Upper lobe of right lung (tissue), 1 donor: ENCODE measurements around the gene MRPS27. TPM values are rescaled to one million over a fixed set of nuclear protein-coding genes. Genes with fewer than 3 reads are reported as not detected.

Experiments used
- ATAC-seq: fragments of 200-7000 bp; cut with Tn5 transposase; one replicate; pipeline ENCODE4 v1.9.1; 2020; ENCODE audit warnings: mild to moderate bottlenecking, moderate library complexity
- DNase-seq: peaks from one replicate; pipeline ENCODE4 v3.0.0-alpha.2; 2020
- H3K27ac ChIP-seq: fragments of 200-600 bp; one replicate; pipeline ENCODE4 v1.8.0; 2022
- H3K27me3 ChIP-seq: fragments of 200-600 bp; one replicate; pipeline ENCODE4 v1.8.0; 2022; ENCODE audit warnings: mild to moderate bottlenecking
- H3K36me3 ChIP-seq: fragments of 200-600 bp; one replicate; pipeline ENCODE4 v1.8.0; 2022
- H3K4me1 ChIP-seq: fragments of 200-600 bp; one replicate; pipeline ENCODE4 v1.8.0; 2022
- H3K4me3 ChIP-seq: fragments of 200-600 bp; one replicate; pipeline ENCODE4 v1.8.0; 2022; ENCODE audit warnings: mild to moderate bottlenecking
- H3K9me3 ChIP-seq: fragments of 200-600 bp; one replicate; pipeline ENCODE4 v1.8.0; 2022
- CTCF ChIP-seq: fragments of 200-600 bp; IDR thresholded peaks from one replicate; pipeline ENCODE4 v1.8.0; 2022; ENCODE audit warnings: antibody characterized with exemption
- intact Hi-C: fragments of 100-400 bp; cut with DNase I; formaldehyde crosslinking; loops from one replicate; pipeline ENCODE4 v1.11.0; 2022
- total RNA-seq: library from RNA; stranded (reverse); fragmentation: NEBNext Ultra II Directional; extraction: Animal tissue kit (Norgen Biotek cat#: 25700); gene quantifications from one replicate; pipeline ENCODE4 v1.2.1, GENCODE V29; 2021
- donor health status: DM: no; HTN: yes; CAD: no; lungs with severe emphysema.

The MRPS27 gene
- total RNA-seq, 1 donor from 2014 or later, result 34.2 TPM

- no peaks in the 10 kb centered on the region for H3K36me3 ChIP-seq
- H3K27ac ChIP-seq, result no peak overlapping the region
- H3K4me3 ChIP-seq, result no peak overlapping the region
- H3K4me1 ChIP-seq, result no peaks in the 10 kb centered on the region
- intact Hi-C loops, result no loop called here
- no peaks in the 10 kb centered on the region for H3K27me3 ChIP-seq
- ATAC-seq, result no peak
- H3K9me3 ChIP-seq, result no peaks in the 10 kb centered on the region
- no peak for TF ChIP-seq CTCF
- DNase-seq, result no peak
Measured at GRCh38 chr5:72255237-72255636, 64.8 kb downstream of the MRPS27 start.

GRCh38 chr5:72252574-72253155 lies 67.4 kb downstream of the MRPS27 start:
- peaks cover 13% of the 10 kb centered on the region for H3K4me1 ChIP-seq

GRCh38 chr5:72252008-72252407 lies 68.0 kb downstream of the MRPS27 start:
- no peaks in the 10 kb centered on the region for H3K9me3 ChIP-seq
- no peak for ATAC-seq
- no peak for TF ChIP-seq CTCF
- H3K36me3 ChIP-seq, result no peaks in the 10 kb centered on the region
- no peaks in the 10 kb centered on the region for H3K27me3 ChIP-seq
- peaks cover 19% of the 10 kb centered on the region for H3K4me1 ChIP-seq
- H3K27ac ChIP-seq, result no peak overlapping the region
- no peak for DNase-seq
- H3K4me3 ChIP-seq, result no peak overlapping the region
- intact Hi-C loops, result no loop called here

More at GRCh38 chr5:72252574-72253155, 67.4 kb downstream of the MRPS27 start:
- H3K9me3 ChIP-seq, result no peaks in the 10 kb centered on the region
- intact Hi-C loops, result no loop called here
- no peaks in the 10 kb centered on the region for H3K27me3 ChIP-seq
- no peak for TF ChIP-seq CTCF
- no peaks in the 10 kb centered on the region for H3K36me3 ChIP-seq
- H3K27ac ChIP-seq, result no peak overlapping the region
- DNase-seq (no peak), ATAC-seq (no peak)
- H3K4me3 ChIP-seq, result no peak overlapping the region

- DNase-seq (no peak), ATAC-seq (no peak)
- intact Hi-C loops, result no loop called here
- Histone ChIP-seq H3K4me1 (peaks cover 25% of the 10 kb centered on the region), H3K4me3 (no peak overlapping the region), H3K27me3 (no peaks in the 10 kb centered on the region), H3K9me3 (no peaks in the 10 kb centered on the region), H3K36me3 (no peaks in the 10 kb centered on the region), H3K27ac (no peak overlapping the region)
- TF ChIP-seq CTCF, result no peak
Measured at GRCh38 chr5:72251386-72251785, 68.7 kb downstream of the MRPS27 start.

- H3K4me3 ChIP-seq, result no peak overlapping the region
- peak; percentile 47 for ATAC-seq
- H3K27ac ChIP-seq, result no peak overlapping the region
- H3K36me3 ChIP-seq, result no peaks in the 10 kb centered on the region
- no peak for DNase-seq
- H3K9me3 ChIP-seq, result no peaks in the 10 kb centered on the region
- H3K27me3 ChIP-seq, result no peaks in the 10 kb centered on the region
- peaks cover 40% of the 10 kb centered on the region for H3K4me1 ChIP-seq
- no peak for TF ChIP-seq CTCF
- intact Hi-C loops, result no loop called here
Measured at GRCh38 chr5:72248410-72248981, 71.5 kb downstream of the MRPS27 start.
